Measurements from ENCODE around the gene KPRP.

DNA sequence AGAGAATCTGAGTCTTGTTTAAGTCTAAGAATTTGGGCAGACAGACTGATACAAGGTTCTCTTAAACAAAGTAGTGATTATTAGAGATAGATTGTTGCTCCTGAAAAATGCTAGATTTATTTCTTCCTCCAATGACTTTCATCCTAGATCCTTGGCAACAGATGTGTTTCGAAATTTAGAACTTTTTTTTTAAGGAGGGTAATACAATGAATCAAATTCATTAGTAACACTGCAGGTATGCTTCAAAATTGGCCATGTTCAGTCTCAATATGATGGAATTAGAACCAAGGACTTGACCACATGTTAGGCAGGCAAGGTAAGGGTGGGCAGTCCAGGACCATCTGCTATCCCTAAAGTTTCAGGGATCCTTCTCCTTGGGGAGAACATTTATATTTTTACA lies 12.6 kb downstream of the KPRP start:
- TF ChIP-seq CTCF (IDR thresholded peaks at IDR 0.05) (no peak), POLR2A (IDR thresholded peaks at IDR 0.05) (no peak)

All from esophagus squamous epithelium (tissue), 4 donors.